Ovary (tissue), 3 donors: ENCODE results near the gene GRID1.

Source experiments
- CTCF ChIP-seq, 3 donors: fragments of 450-650 bp in 2 of 3; fragments of 200-600 bp in 1 of 3; IDR thresholded peaks; one replicate each; pipeline versions ENCODE4 v1.5.1 to v1.8.0; 2016 to 2022; ENCODE audit warnings: antibody characterized with exemption in 3 of 3, mild to moderate bottlenecking in 1 of 3
- EP300 ChIP-seq: sonication (generic); formaldehyde crosslinking; IDR thresholded peaks from one replicate; pipeline ENCODE4 v1.6.1; 2017; ENCODE audit warnings: antibody characterized with exemption
- donor health status: DM: no; HTN: no; CAD: no.

GRCh38 chr10:86330778-86331763 is 35.5 kb downstream of the GRID1 start:
- TF ChIP-seq CTCF (IDR thresholded peaks at IDR 0.05): no peak
- TF ChIP-seq EP300: no peak
